Endothelial cell of umbilical vein (primary cell): ENCODE results near the gene HSDL2. TPM values are rescaled to one million over a fixed set of nuclear protein-coding genes. Genes with fewer than 3 reads are reported as not detected.

Experiments
- BruUV-seq: library from RNA; stranded (reverse); fragments of 400-500 nt; replicated peaks from 2 replicates; lab custom pipeline; 2021; lab: Mats Ljungman, UMichigan
- CTCF ChIA-PET: fragments of 300-600, 350-600 bp; sonication (Branson Sonifier 250); formaldehyde crosslinking; loops from one replicate; lab custom pipeline; 2021; ENCODE audit warnings: antibody characterized with exemption, inconsistent platforms; lab: Charles Lee
- POLR2A ChIA-PET: fragments of 300-600, 350-600 bp; sonication (Branson Sonifier 250); formaldehyde crosslinking; loops from one replicate; lab custom pipeline; 2021; ENCODE audit warnings: antibody characterized with exemption, inconsistent platforms; lab: Charles Lee
- DNase-seq: peaks from one replicate; pipeline ENCODE4 v3.0.0-alpha.2; 2011; ENCODE audit warnings: low read depth, low spot score
- FAIRE-seq: peaks from 2 replicates; lab custom pipeline; 2011; peaks lifted over from hg19 to GRCh38; lab: Jason Lieb, UNC
- H2AFZ ChIP-seq: 2 replicates; pipeline ENCODE4 v1.6.0; 2012; ENCODE audit warnings: low read depth, low read length, control low read depth, inconsistent platforms
- H3K27ac ChIP-seq: 2 replicates; pipeline ENCODE4 v1.5.1; 2011; ENCODE audit warnings: low read depth, mild to moderate bottlenecking, control low read depth, low read length, moderate library complexity; ENCODE audit not compliant: insufficient read depth
- H3K27me3 ChIP-seq, 2 experiments: 2 replicates each; pipeline versions ENCODE4 v1.6.0 to v1.6.1; 2011; ENCODE audit warnings: low read length in 2 of 2, mixed read lengths in 1 of 2; ENCODE audit not compliant: control insufficient read depth in 2 of 2, insufficient read depth in 2 of 2
- H3K36me3 ChIP-seq, 2 experiments: 2 replicates in 1 of 2; 3 replicates in 1 of 2; pipeline ENCODE4 v1.5.1; 2011; ENCODE audit warnings: low read length in 2 of 2, mild to moderate bottlenecking in 1 of 2, moderate library complexity in 1 of 2; ENCODE audit not compliant: control insufficient read depth in 2 of 2, insufficient read depth in 2 of 2; ENCODE audit errors: extremely low read depth in 1 of 2
- H3K4me1 ChIP-seq: 3 replicates; pipeline ENCODE4 v1.5.1; 2011; ENCODE audit warnings: mild to moderate bottlenecking, low read length; ENCODE audit not compliant: control insufficient read depth, insufficient read depth; ENCODE audit errors: extremely low read depth
- H3K4me2 ChIP-seq: 2 replicates; pipeline ENCODE4 v1.6.1; 2011; ENCODE audit warnings: low read length, control low read depth, mixed read lengths; ENCODE audit not compliant: insufficient read depth
- H3K4me3 ChIP-seq, 3 experiments: fragments of 200-600 bp in 1 of 3; sonication (generic), shearing (Covaris generic) in 1 of 3; replicated peaks in 1 of 3; 2 replicates each; pipeline ENCODE4 v1.5.1; 2011 to 2016; ENCODE audit warnings: control low read depth in 3 of 3, low read length in 3 of 3, mild to moderate bottlenecking in 2 of 3, inconsistent platforms in 1 of 3, low read depth in 1 of 3, moderate library complexity in 1 of 3; ENCODE audit not compliant: insufficient read depth in 1 of 3
- H3K79me2 ChIP-seq: 2 replicates; pipeline ENCODE4 v1.6.0; 2012; ENCODE audit warnings: low read length, inconsistent platforms; ENCODE audit not compliant: control insufficient read depth, insufficient read depth
- H3K9ac ChIP-seq: replicated peaks from 2 replicates; pipeline ENCODE3; 2011; ENCODE audit warnings: low read length, control low read depth; ENCODE audit not compliant: insufficient read depth; ENCODE audit errors: extremely low read depth
- H3K9me1 ChIP-seq: replicated peaks from 3 replicates; pipeline ENCODE4 v1.6.0; 2011; ENCODE audit warnings: mild to moderate bottlenecking, low read length; ENCODE audit not compliant: control insufficient read depth, insufficient read depth; ENCODE audit errors: extremely low read depth
- H3K9me3 ChIP-seq: replicated peaks from 2 replicates; pipeline ENCODE4 v1.5.1; 2012; ENCODE audit warnings: low read length, inconsistent platforms; ENCODE audit not compliant: control insufficient read depth, insufficient read depth
- H4K20me1 ChIP-seq: replicated peaks from 2 replicates; pipeline ENCODE3; 2011; ENCODE audit warnings: mild to moderate bottlenecking, low read length; ENCODE audit not compliant: control insufficient read depth, insufficient read depth; ENCODE audit errors: extremely low read depth
- EZH2 ChIP-seq: IDR thresholded peaks from 2 replicates; pipeline ENCODE4 v1.6.1; 2012; ENCODE audit warnings: borderline replicate concordance, low read depth, mild to moderate bottlenecking, moderate library complexity, low read length, inconsistent platforms; ENCODE audit not compliant: severe bottlenecking
- FOS ChIP-seq: IDR thresholded peaks from 2 replicates; pipeline ENCODE4 v1.6.1; 2011; ENCODE audit warnings: mild to moderate bottlenecking, low read length, moderate library complexity, borderline replicate concordance; ENCODE audit not compliant: insufficient read depth
- GATA2 ChIP-seq: IDR thresholded peaks from 2 replicates; pipeline ENCODE4 v1.7.0; 2011; ENCODE audit warnings: low read depth, mild to moderate bottlenecking, moderate library complexity, mixed read lengths, low read length; ENCODE audit not compliant: insufficient read length, insufficient read depth
- JUN ChIP-seq: IDR thresholded peaks from 2 replicates; pipeline ENCODE4 v1.6.1; 2011; ENCODE audit warnings: borderline replicate concordance, low read depth; ENCODE audit not compliant: insufficient read length, insufficient read depth
- MAX ChIP-seq: IDR thresholded peaks from 2 replicates; pipeline ENCODE4 v1.6.1; 2011; ENCODE audit not compliant: insufficient read depth, insufficient read length
- MYC ChIP-seq: IDR thresholded peaks from one replicate; pipeline ENCODE4 v1.6.1; 2011; ENCODE audit warnings: mild to moderate bottlenecking, low read depth, low read length
- POLR2AphosphoS5 ChIP-seq: IDR thresholded peaks from 2 replicates; pipeline ENCODE4 v1.6.1; 2012; ENCODE audit warnings: low read depth, mild to moderate bottlenecking, control low read depth, low read length, moderate library complexity; ENCODE audit not compliant: insufficient read depth
- dilution Hi-C: fragments of 300-500 bp; cut with MboI; formaldehyde crosslinking; loops from one replicate; pipeline ENCODE4 v1.15.0; 2019; ENCODE audit warnings: low sequenced_read_pairs; ENCODE audit not compliant: extremely low pct_ligation_motif_present
- intact Hi-C: fragments of 100-400 bp; cut with micrococcal nuclease; formaldehyde crosslinking; loops from one replicate; pipeline ENCODE4 v1.10.0; 2022
- polyA plus RNA-seq, 4 experiments: library from polyadenylated mRNA; depleted of rRNA in 3 of 4; stranded (reverse) in 3 of 4; unstranded in 1 of 4; fragments of >200 nt; gene quantifications; 2 replicates each; pipeline versions ENCODE4 v1.2.1 to v1.2.3, GENCODE V29; 2011 to 2012; ENCODE audit warnings: missing spikeins in 1 of 4
- total RNA-seq: library from RNA; stranded (reverse); gene quantifications from 2 replicates; pipeline ENCODE4 v1.2.3, GENCODE V29; 2021

Gene HSDL2
- total and polyA plus RNA-seq, 2 donors (not counting 3 experiments of a cell fraction or from before 2014, with no cell fraction given), result 5.6 to 22.1 TPM

- dilution Hi-C loops, result no loop called here
Measured at GRCh38 chr9:112446526-112446925, 66.6 kb downstream of the HSDL2 start.

GRCh38 chr9:112447283-112447761, 67.4 kb downstream of the HSDL2 start:
- ChIA-PET POLR2A (no interaction called here), CTCF (no interaction called here)
- intact Hi-C loops, result no loop called here
- Histone ChIP-seq H3K9me3 (no peaks in the 10 kb centered on the region), H3K4me2 (no peak overlapping the region), H3K4me3 (no peak overlapping the region), H4K20me1 (no peaks in the 10 kb centered on the region), H3K79me2 (no peaks in the 10 kb centered on the region), H2AFZ (no peak overlapping the region), H3K27me3 (no peaks in the 10 kb centered on the region), H3K9me1 (no peaks in the 10 kb centered on the region), H3K27ac (no peak overlapping the region), H3K9ac (no peak overlapping the region), H3K36me3 (no peaks in the 10 kb centered on the region), H3K4me1 (no peaks in the 10 kb centered on the region)
- dilution Hi-C loops, result no loop called here
- FAIRE-seq (no peak), DNase-seq (no peak)
- no TSS peak for BruUV-seq
- no peak for TF ChIP-seq GATA2
- no peak for TF ChIP-seq EZH2
- TF ChIP-seq MAX, result no peak
- TF ChIP-seq POLR2AphosphoS5, result no peak

More at GRCh38 chr9:112446526-112446925, 66.6 kb downstream of the HSDL2 start:
- H2AFZ ChIP-seq, result no peak overlapping the region
- H3K27me3 ChIP-seq, result no peaks in the 10 kb centered on the region
- H3K36me3 ChIP-seq, result no peaks in the 10 kb centered on the region
- no peak for DNase-seq
- CTCF ChIA-PET, result no interaction called here
- FAIRE-seq, result no peak
- POLR2A ChIA-PET, result no interaction called here
- H3K4me1 ChIP-seq, result no peaks in the 10 kb centered on the region
- intact Hi-C loops, result no loop called here
- TF ChIP-seq FOS, result no peak
- no peak for TF ChIP-seq POLR2AphosphoS5
- TF ChIP-seq MYC, result no peak
- no peak for TF ChIP-seq JUN
- no peak for TF ChIP-seq MAX
- no peak for TF ChIP-seq GATA2
- no peak overlapping the region for H3K27ac ChIP-seq
- H3K4me3 ChIP-seq, result no peak overlapping the region
- no peaks in the 10 kb centered on the region for H3K79me2 ChIP-seq
- no TSS peak for BruUV-seq
- H3K4me2 ChIP-seq, result no peak overlapping the region
- no peak overlapping the region for H3K9ac ChIP-seq
- no peaks in the 10 kb centered on the region for H4K20me1 ChIP-seq
- no peaks in the 10 kb centered on the region for H3K9me3 ChIP-seq
- no peaks in the 10 kb centered on the region for H3K9me1 ChIP-seq
